CD14-positive monocyte (primary cell): ENCODE measurements around the gene GADD45GIP1. TPM values are rescaled to one million over a fixed set of nuclear protein-coding genes. Genes with fewer than 3 reads are reported as not detected.

Source experiments
- DNase-seq, 3 donors: peaks; one replicate each; pipeline ENCODE4 v3.0.0-alpha.2; 2011 to 2022
- H2AFZ ChIP-seq: 2 replicates; pipeline ENCODE4 v1.6.0; 2012; ENCODE audit warnings: mild to moderate bottlenecking, low read depth, low read length, inconsistent platforms; ENCODE audit not compliant: insufficient read depth, poor library complexity, severe bottlenecking
- H3K27ac ChIP-seq, 2 donors: 1 replicate in 1 of 2; 2 replicates in 1 of 2; pipeline ENCODE4 v1.5.1; 2012 to 2013; ENCODE audit warnings: low read length in 2 of 2, control low read depth in 1 of 2, inconsistent platforms in 1 of 2, low read depth in 1 of 2, mild to moderate bottlenecking in 1 of 2
- H3K27me3 ChIP-seq, 2 donors: one replicate each; pipeline versions ENCODE4 v1.6.0 to v1.6.1; 2011 to 2013; ENCODE audit warnings: low read length in 2 of 2; ENCODE audit not compliant: control insufficient read depth in 2 of 2, insufficient read depth in 2 of 2
- H3K36me3 ChIP-seq, 2 donors: replicated peaks in 1 of 2; 1 replicate in 1 of 2; 2 replicates in 1 of 2; pipeline versions ENCODE4 v1.5.1 to v1.6.1; 2012 to 2013; ENCODE audit warnings: low read length in 2 of 2, control low read depth in 1 of 2, inconsistent platforms in 1 of 2, mild to moderate bottlenecking in 1 of 2; ENCODE audit not compliant: insufficient read depth in 2 of 2, control insufficient read depth in 1 of 2
- H3K4me1 ChIP-seq, 2 donors: 1 replicate in 1 of 2; 2 replicates in 1 of 2; pipeline versions ENCODE4 v1.5.1 to v1.6.1; 2012 to 2013; ENCODE audit warnings: low read length in 2 of 2, control low read depth in 1 of 2, inconsistent platforms in 1 of 2, mild to moderate bottlenecking in 1 of 2, moderate library complexity in 1 of 2; ENCODE audit not compliant: insufficient read depth in 2 of 2, control insufficient read depth in 1 of 2
- H3K4me2 ChIP-seq: replicated peaks from 2 replicates; pipeline ENCODE3; 2012; ENCODE audit warnings: low read length, moderate library complexity, mild to moderate bottlenecking; ENCODE audit not compliant: poor library complexity, severe bottlenecking; ENCODE audit errors: extremely low read depth
- H3K4me3 ChIP-seq, 3 experiments: fragments of 200-600 bp in 1 of 3; sonication (generic) in 1 of 3; replicated peaks in 1 of 3; 1 replicate in 2 of 3; 2 replicates in 1 of 3; pipeline ENCODE4 v1.5.1; 2011 to 2013; ENCODE audit warnings: low read length in 3 of 3, mild to moderate bottlenecking in 3 of 3, control low read depth in 2 of 3, low read depth in 2 of 3, inconsistent platforms in 1 of 3, moderate library complexity in 1 of 3
- H3K79me2 ChIP-seq: 2 replicates; pipeline ENCODE4 v1.6.0; 2012; ENCODE audit warnings: mild to moderate bottlenecking, control low read depth, inconsistent platforms, low read length, moderate library complexity; ENCODE audit not compliant: insufficient read depth
- H3K9ac ChIP-seq: 2 replicates; pipeline ENCODE4 v1.6.0; 2017; ENCODE audit warnings: low read length, mild to moderate bottlenecking; ENCODE audit not compliant: insufficient read depth, poor library complexity, severe bottlenecking
- H3K9me3 ChIP-seq, 2 donors: replicated peaks in 1 of 2; 1 replicate in 1 of 2; 2 replicates in 1 of 2; pipeline versions ENCODE4 v1.5.1 to v1.6.1; 2012 to 2013; ENCODE audit warnings: low read length in 2 of 2, control low read depth in 1 of 2; ENCODE audit not compliant: control insufficient read depth in 1 of 2, insufficient read depth in 1 of 2
- H4K20me1 ChIP-seq: 2 replicates; pipeline ENCODE4 v1.6.0; 2012; ENCODE audit warnings: mild to moderate bottlenecking, low read length, control low read depth, moderate library complexity; ENCODE audit not compliant: insufficient read depth
- H3K27ac Mint-ChIP-seq, 7 donors: one replicate each; pipeline ENCODE4 v1.8.0; 2020; ENCODE audit warnings: mild to moderate bottlenecking in 7 of 7, mixed read lengths in 7 of 7, moderate library complexity in 6 of 7, inconsistent platforms in 2 of 7
- H3K27me3 Mint-ChIP-seq, 3 donors: one replicate each; pipeline ENCODE4 v1.8.0; 2021 to 2022; ENCODE audit warnings: low read depth in 3 of 3, mild to moderate bottlenecking in 3 of 3, mixed read lengths in 3 of 3, moderate library complexity in 3 of 3, inconsistent platforms in 1 of 3
- H3K36me3 Mint-ChIP-seq, 2 donors: one replicate each; pipeline ENCODE4 v1.8.0; 2020; ENCODE audit warnings: mixed read lengths in 2 of 2, inconsistent platforms in 1 of 2, mild to moderate bottlenecking in 1 of 2
- H3K4me1 Mint-ChIP-seq: one replicate; pipeline ENCODE4 v1.8.0; 2020; ENCODE audit warnings: mild to moderate bottlenecking, mixed read lengths
- H3K4me3 Mint-ChIP-seq, 2 donors: one replicate each; pipeline ENCODE4 v1.8.0; 2020; ENCODE audit warnings: mild to moderate bottlenecking in 2 of 2, mixed read lengths in 2 of 2, moderate library complexity in 1 of 2
- H3K9me3 Mint-ChIP-seq, 7 donors: one replicate each; pipeline ENCODE4 v1.8.0; 2020 to 2022; ENCODE audit warnings: mixed read lengths in 7 of 7, mild to moderate bottlenecking in 6 of 7, moderate library complexity in 6 of 7, inconsistent platforms in 2 of 7
- CTCF ChIP-seq: fragments of 200-600 bp; IDR thresholded peaks from one replicate; pipeline ENCODE4 v1.8.0; 2022; ENCODE audit warnings: antibody characterized with exemption, mild to moderate bottlenecking
- whole genome bisulfite sequencing: methylation state at CpG from one replicate; pipeline ENCODE4 v1.1.5; 2013; ENCODE audit warnings: missing lambda C conversion rate; ENCODE audit not compliant: insufficient coverage; 5-methylcytosine and 5-hydroxymethylcytosine counted together
- intact Hi-C, 2 donors: fragments of 100-400 bp; cut with micrococcal nuclease; formaldehyde crosslinking; loops; one replicate each; pipeline versions ENCODE4 v1.15.0 to v1.15.1; 2023
- polyA plus RNA-seq, 3 donors: library from polyadenylated mRNA; depleted of rRNA in 1 of 3; unstranded in 2 of 3; stranded (reverse) in 1 of 3; fragments of 300-500 nt in 2 of 3; fragments of >200 nt in 1 of 3; fragmentation: Illumina TruSeq in 2 of 3; gene quantifications; 1 replicate in 2 of 3; 2 replicates in 1 of 3; pipeline ENCODE4 v1.2.3, GENCODE V29; 2012 to 2021

Gene GADD45GIP1
- polyA plus RNA-seq, 3 donors: 8.3 to 42.4 (median 31.6) TPM

- peak overlapping the region; percentile 89 to 96 (median 93) for H3K27ac Mint-ChIP-seq
- WGBS: 24% methylated on average over 15 of the region's 16 CpGs
- Histone ChIP-seq H3K9ac (peak overlapping the region; percentile 90), H3K27me3 (no peaks in the 10 kb centered on the region), H4K20me1 (peaks cover 11% of the 10 kb centered on the region), H3K36me3 (peaks cover 28 to 32% of the 10 kb centered on the region in 2 donors), H3K27ac (peak overlapping the region; percentile 72 to 89), H2AFZ (peak overlapping the region; percentile 91), H3K79me2 (peaks cover 47% of the 10 kb centered on the region), H3K4me3 (peak overlapping the region; percentile 86 to 97 (median 91)), H3K4me1 (peaks cover 32 to 33% of the 10 kb centered on the region in 2 donors), H3K9me3 (no peaks in the 10 kb centered on the region), H3K4me2 (peak overlapping the region; percentile 86)
- peak overlapping the region; percentile 93 to 98 for H3K4me3 Mint-ChIP-seq
- peaks cover 25 to 35% of the 10 kb centered on the region in 2 donors for H3K36me3 Mint-ChIP-seq
- peaks cover 28% of the 10 kb centered on the region for H3K4me1 Mint-ChIP-seq
- DNase-seq: no peak
- H3K9me3 Mint-ChIP-seq: no peaks in the 10 kb centered on the region
- peaks cover 0 to 3% (median 2%) of the 10 kb centered on the region in 3 donors for H3K27me3 Mint-ChIP-seq
- intact Hi-C loops: loop anchor here (5.0 to 10.0 kb wide), 2 partner anchors 40 to 48 kb away; partner anchors contain the start of genes DNASE2 (in 1 of the 2), GCDH (in 1 of the 2) and KLF1 (in 1 of the 2)
- no peak for TF ChIP-seq CTCF
These were observed 24.4 kb downstream of the GADD45GIP1 start for GRCh38 chr19:12932392-12933286.

- no peak overlapping the region for H3K9ac ChIP-seq
- peaks cover 17% of the 10 kb centered on the region in 2 donors for H3K4me1 ChIP-seq
- Mint-ChIP-seq H3K36me3 (peaks cover 37 to 60% of the 10 kb centered on the region in 2 donors), H3K9me3 (no peaks in the 10 kb centered on the region), H3K27me3 (peaks cover 0 to 3% (median 0%) of the 10 kb centered on the region in 3 donors), H3K27ac (peak overlapping the region in 2 of 7 donors; percentile 22 to 38), H3K4me1 (peaks cover 14% of the 10 kb centered on the region), H3K4me3 (no peak overlapping the region)
- peaks cover 11% of the 10 kb centered on the region for H4K20me1 ChIP-seq
- no peak overlapping the region for H2AFZ ChIP-seq
- WGBS: 84% methylated on average over 10 of the region's 19 CpGs
- peaks cover 41 to 57% of the 10 kb centered on the region in 2 donors for H3K36me3 ChIP-seq
- no peak overlapping the region for H3K4me3 ChIP-seq
- no peak overlapping the region for H3K27ac ChIP-seq
- no peaks in the 10 kb centered on the region for H3K9me3 ChIP-seq
- no peak overlapping the region for H3K4me2 ChIP-seq
- H3K79me2 ChIP-seq: peaks cover 47% of the 10 kb centered on the region
- intact Hi-C loops: loop anchor here (5.0 to 10.0 kb wide), 2 partner anchors 38 to 45 kb away; partner anchors contain the start of genes DNASE2 (in 1 of the 2), GCDH (in 1 of the 2) and KLF1 (in 1 of the 2)
- TF ChIP-seq CTCF: no peak
- DNase-seq: no peak
- H3K27me3 ChIP-seq: no peaks in the 10 kb centered on the region
These were observed 26.9 kb downstream of the GADD45GIP1 start for GRCh38 chr19:12930002-12930645.
